Peyer's patch (tissue), 4 donors: ENCODE results near the gene LTBP1. TPM values are rescaled to one million over a fixed set of nuclear protein-coding genes. Genes with fewer than 3 reads are reported as not detected.

Source experiments
- DNase-seq, 3 donors: peaks; one replicate each; pipeline ENCODE4 v3.0.0-alpha.2; 2017 to 2019
- H3K27ac ChIP-seq, 4 donors: fragments of 200-600 bp; sonication (generic); one replicate each; pipeline ENCODE4 v1.5.1; 2016 to 2019
- H3K27me3 ChIP-seq, 2 donors: fragments of 200-600 bp; sonication (generic); one replicate each; pipeline ENCODE4 v1.5.1; 2019
- H3K36me3 ChIP-seq, 3 donors: fragments of 200-600 bp; sonication (generic); one replicate each; pipeline ENCODE4 v1.5.1; 2016 to 2019
- H3K4me1 ChIP-seq, 4 donors: fragments of 200-600 bp; sonication (generic); one replicate each; pipeline ENCODE4 v1.5.1; 2016 to 2019
- H3K4me3 ChIP-seq, 4 donors: fragments of 200-600 bp; sonication (generic); 1 replicate in 3 of 4; 2 replicates in 1 of 4; pipeline ENCODE4 v1.5.1; 2016 to 2019; ENCODE audit warnings: mild to moderate bottlenecking in 1 of 4
- H3K9me3 ChIP-seq, 4 donors: fragments of 200-600 bp; sonication (generic); one replicate each; pipeline ENCODE4 v1.5.1; 2016 to 2019; ENCODE audit warnings: mild to moderate bottlenecking in 1 of 4
- POLR2A ChIP-seq, 2 donors: fragments of 450-650 bp; IDR thresholded peaks; one replicate each; pipeline ENCODE4 v1.5.1; 2017; ENCODE audit warnings: antibody characterized with exemption in 2 of 2, mild to moderate bottlenecking in 2 of 2, moderate library complexity in 2 of 2
- total RNA-seq, 4 donors: library from RNA; depleted of rRNA; stranded (reverse); fragments of >200 nt; gene quantifications; one replicate each; pipeline ENCODE4 v1.1.0, GENCODE V29; 2016
- TF ChIP-seq, protein P1 (sequence below), 6 experiments: fragments of 450-650 bp in 4 of 6; fragments of 200-600 bp in 2 of 6; sonication (generic) in 1 of 6; IDR thresholded peaks; one replicate each; pipeline ENCODE4 v1.5.1; 2017 to 2019; ENCODE audit warnings: antibody characterized with exemption in 6 of 6, mild to moderate bottlenecking in 3 of 6, moderate library complexity in 1 of 6

LTBP1 gene
- total RNA-seq, 4 donors from 2014 or later = 8.6 to 23.1 (median 13.1) TPM

DNA sequence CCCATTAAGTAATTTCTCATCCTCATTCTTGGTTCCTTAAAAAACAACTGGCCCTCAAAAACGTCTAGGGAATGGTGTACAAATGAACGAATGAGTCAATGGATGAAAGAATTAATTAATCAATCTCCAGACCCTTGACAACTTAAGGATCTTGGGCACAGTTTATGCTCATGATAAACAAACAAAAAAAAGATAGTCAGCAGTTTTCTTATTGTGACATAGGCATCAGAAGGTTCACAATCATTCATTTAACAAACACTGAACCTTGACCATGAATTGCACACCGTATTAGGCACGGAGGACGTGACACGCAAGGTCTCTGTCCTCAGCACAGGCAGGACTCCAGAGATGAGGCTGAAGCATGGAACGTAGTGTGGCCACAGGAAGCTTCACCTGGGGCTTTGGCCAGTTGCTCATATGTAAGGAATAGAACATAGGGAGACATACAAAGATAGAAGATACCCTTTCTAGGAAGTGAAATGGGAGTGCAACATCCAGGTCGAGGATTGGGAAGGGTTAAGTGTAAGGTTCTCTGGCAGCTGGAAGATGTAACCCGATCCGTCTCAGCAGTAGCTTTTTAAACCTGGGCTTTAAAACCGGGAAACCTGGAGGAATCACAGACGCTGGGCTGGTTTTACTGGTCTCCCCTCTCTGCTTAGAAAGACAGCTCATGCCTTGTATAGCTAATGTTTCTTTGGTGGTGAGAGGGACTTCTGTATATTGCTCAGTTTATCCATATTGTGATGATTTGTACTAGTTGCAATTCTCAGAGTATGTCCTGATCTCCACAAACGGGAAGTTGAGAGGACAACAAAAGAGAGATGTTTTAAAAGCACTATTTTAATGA is 8.9 kb upstream of the LTBP1 start:
- TF ChIP-seq POLR2A (IDR thresholded peaks at IDR 0.05) = no peak
- TF ChIP-seq, protein P1, sequence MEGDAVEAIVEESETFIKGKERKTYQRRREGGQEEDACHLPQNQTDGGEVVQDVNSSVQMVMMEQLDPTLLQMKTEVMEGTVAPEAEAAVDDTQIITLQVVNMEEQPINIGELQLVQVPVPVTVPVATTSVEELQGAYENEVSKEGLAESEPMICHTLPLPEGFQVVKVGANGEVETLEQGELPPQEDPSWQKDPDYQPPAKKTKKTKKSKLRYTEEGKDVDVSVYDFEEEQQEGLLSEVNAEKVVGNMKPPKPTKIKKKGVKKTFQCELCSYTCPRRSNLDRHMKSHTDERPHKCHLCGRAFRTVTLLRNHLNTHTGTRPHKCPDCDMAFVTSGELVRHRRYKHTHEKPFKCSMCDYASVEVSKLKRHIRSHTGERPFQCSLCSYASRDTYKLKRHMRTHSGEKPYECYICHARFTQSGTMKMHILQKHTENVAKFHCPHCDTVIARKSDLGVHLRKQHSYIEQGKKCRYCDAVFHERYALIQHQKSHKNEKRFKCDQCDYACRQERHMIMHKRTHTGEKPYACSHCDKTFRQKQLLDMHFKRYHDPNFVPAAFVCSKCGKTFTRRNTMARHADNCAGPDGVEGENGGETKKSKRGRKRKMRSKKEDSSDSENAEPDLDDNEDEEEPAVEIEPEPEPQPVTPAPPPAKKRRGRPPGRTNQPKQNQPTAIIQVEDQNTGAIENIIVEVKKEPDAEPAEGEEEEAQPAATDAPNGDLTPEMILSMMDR (IDR thresholded peaks at IDR 0.05) = no peak
- Histone ChIP-seq H3K36me3 (no peaks in the 10 kb centered on the region), H3K4me1 (no peaks in the 10 kb centered on the region), H3K9me3 (no peaks in the 10 kb centered on the region), H3K4me3 (no peak overlapping the region), H3K27me3 (no peaks in the 10 kb centered on the region), H3K27ac (no peak overlapping the region)
- DNase-seq = no peak

DNA sequence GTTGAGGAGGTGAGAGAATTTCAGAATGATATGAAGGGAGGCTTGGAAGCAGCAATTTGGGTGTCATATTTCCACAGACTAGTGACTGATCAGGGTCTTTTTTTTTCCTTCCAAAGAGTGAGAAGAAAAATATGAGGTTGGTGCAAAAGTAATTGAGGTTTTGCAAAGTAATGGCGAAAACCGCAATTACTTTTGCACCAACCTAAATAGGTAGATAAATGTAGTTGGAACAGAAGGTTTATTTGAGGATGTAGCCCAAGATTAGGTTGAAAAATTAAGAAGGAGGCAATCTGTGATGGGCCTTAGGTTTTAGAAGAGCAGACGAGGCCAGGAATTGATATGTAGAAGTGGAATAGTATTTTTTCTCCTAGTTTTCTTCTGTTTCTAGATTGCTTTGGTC is 7.8 kb upstream of the LTBP1 start:
- H3K27me3 ChIP-seq = no peaks in the 10 kb centered on the region
- TF ChIP-seq POLR2A (IDR thresholded peaks at IDR 0.05) = no peak
- TF ChIP-seq, protein P1 (IDR thresholded peaks at IDR 0.05) = no peak
- H3K4me1 ChIP-seq = no peaks in the 10 kb centered on the region
- no peak overlapping the region for H3K4me3 ChIP-seq
- DNase-seq = no peak
- no peaks in the 10 kb centered on the region for H3K9me3 ChIP-seq
- H3K27ac ChIP-seq = no peak overlapping the region
- no peaks in the 10 kb centered on the region for H3K36me3 ChIP-seq

DNA sequence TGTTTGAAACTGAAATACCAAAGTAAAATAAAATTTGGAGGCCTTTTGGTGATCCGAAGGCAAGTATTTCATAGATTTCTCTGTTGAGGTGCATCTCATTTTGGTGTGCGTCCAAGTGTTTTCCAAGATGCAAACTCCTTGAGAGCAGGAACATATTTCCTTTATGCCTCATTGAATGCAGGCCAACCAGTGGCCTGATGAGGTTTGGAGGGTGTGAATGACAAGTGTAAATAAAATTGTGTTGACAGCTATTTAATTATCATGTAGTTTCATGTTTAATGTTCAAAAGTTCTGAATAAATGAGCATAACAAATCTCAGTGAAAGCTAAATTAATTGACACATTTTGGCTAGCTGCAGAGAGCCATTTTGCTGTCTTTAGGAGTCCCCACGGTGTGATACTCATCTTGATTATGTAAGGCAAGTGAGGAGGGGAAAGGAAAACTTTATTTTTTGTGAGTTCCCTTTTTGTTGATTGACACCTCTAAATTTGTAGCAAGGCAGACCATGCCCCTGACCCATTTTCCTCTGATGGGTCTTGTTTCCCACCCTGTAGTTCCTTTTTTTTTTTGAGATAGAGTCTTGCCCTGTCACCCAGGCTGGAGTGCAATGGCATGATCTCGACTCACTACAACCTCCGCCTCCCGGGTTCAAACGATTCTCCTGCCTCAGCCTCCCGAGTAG is 6.3 kb upstream of the LTBP1 start:
- no peak for DNase-seq
- no peaks in the 10 kb centered on the region for H3K27me3 ChIP-seq
- H3K9me3 ChIP-seq = no peaks in the 10 kb centered on the region
- H3K4me3 ChIP-seq = no peak overlapping the region
- H3K27ac ChIP-seq = no peak overlapping the region
- TF ChIP-seq POLR2A (IDR thresholded peaks at IDR 0.05) = no peak
- TF ChIP-seq, protein P1 (IDR thresholded peaks at IDR 0.05) = no peak
- no peaks in the 10 kb centered on the region for H3K4me1 ChIP-seq
- H3K36me3 ChIP-seq = no peaks in the 10 kb centered on the region

DNA sequence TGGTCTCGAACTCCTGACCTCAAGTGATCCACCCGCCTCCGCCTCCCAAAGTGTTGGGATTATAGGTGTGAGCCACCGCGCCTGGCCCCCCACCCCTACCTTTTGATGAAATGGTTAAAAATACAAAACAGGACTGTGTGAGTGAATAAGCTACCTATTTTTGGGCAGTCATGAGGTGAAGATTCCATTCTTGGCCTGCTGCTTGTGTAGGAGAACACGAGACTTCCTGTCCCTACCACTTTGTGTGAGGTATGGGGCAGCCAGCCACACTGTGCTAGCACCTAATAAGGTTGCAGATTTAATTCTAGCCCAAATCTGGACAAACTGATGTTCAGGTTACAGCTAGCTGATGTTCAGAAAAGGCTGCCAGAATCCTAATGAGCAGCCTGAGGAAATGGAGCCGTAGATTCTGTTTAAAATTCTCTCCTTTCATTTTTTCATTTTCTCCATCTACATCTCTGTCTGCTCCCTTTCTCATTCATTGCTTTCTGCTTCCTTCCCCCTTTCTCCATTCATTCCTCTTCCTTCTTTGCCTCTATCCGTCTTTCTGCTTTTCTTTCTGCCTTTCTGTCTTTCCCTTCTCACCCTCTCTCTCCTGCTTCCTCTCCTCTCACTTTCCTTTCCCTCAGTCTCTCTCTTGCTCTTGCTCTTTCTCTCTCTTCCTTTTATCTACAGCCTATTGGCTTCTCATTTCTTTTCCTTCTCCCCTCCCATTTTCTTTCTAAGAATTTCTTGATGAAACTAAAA is 4.6 kb upstream of the LTBP1 start:
- no peaks in the 10 kb centered on the region for H3K9me3 ChIP-seq
- no peak overlapping the region for H3K4me3 ChIP-seq
- no peaks in the 10 kb centered on the region for H3K27me3 ChIP-seq
- no peak for DNase-seq
- no peaks in the 10 kb centered on the region for H3K36me3 ChIP-seq
- TF ChIP-seq, protein P1 (IDR thresholded peaks at IDR 0.05) = no peak
- no peak for TF ChIP-seq POLR2A (IDR thresholded peaks at IDR 0.05)
- no peak overlapping the region for H3K27ac ChIP-seq
- peaks cover 0 to 2% (median 0%) of the 10 kb centered on the region in 4 donors for H3K4me1 ChIP-seq

DNA sequence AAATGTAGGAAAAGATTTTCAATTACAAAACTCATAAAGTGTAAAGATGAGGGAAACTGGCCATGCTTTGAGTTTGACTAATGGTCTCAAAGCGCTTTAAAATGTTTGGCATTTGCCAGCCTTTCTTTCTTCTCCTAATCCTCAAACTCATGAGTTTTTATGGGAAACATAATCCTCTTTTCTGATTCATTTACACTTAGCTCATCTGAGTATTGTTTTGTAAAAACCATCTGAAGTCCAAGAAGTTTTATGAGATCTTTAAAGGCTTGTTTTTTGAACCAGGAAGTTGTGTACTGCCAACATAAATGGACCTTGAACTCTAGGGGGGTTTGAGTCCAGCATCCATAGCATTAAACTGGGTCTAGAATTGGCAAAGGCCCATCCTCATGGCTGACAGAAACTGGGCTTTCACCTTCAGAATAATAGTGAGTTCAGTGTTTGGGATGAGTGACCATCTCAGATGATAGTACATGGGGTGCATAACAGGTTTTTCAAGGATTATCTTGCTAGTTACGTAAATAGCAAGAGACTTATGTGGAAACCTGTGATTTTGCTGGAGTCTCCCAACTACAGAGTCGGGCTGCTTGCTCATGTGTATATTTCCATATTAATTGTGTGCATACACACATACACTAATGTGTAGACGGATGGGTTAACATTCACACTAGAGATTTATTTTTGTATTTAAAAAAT is 3.8 kb upstream of the LTBP1 start:
- peaks cover 0 to 5% (median 2%) of the 10 kb centered on the region in 4 donors for H3K4me1 ChIP-seq
- H3K27ac ChIP-seq = no peak overlapping the region
- H3K4me3 ChIP-seq = no peak overlapping the region
- H3K27me3 ChIP-seq = no peaks in the 10 kb centered on the region
- no peak for DNase-seq
- TF ChIP-seq, protein P1 (IDR thresholded peaks at IDR 0.05) = no peak
- no peak for TF ChIP-seq POLR2A (IDR thresholded peaks at IDR 0.05)
- no peaks in the 10 kb centered on the region for H3K36me3 ChIP-seq
- H3K9me3 ChIP-seq = no peaks in the 10 kb centered on the region
